SK-N-SH (cell line): Measurements from ENCODE around the gene PEX10. TPM values are rescaled to one million over a fixed set of nuclear protein-coding genes. Genes with fewer than 3 reads are reported as not detected.

Source experiments
- CTCF ChIA-PET: fragments of 300-600, 350-600 bp; formaldehyde crosslinking; extraction: SDS; loops from one replicate; lab custom pipeline; 2021; lab: Yijun Ruan, JAX
- POLR2A ChIA-PET: fragments of 350-600 bp; sonication (Branson Sonifier 250); formaldehyde crosslinking; extraction: SDS; loops from one replicate; lab custom pipeline; 2020; ENCODE audit warnings: antibody characterized with exemption, inconsistent platforms; lab: Yijun Ruan, JAX
- DNase-seq: peaks from one replicate; pipeline ENCODE4 v3.0.0; 2012
- H2AFZ ChIP-seq: fragments of 200-600 bp; sonication (generic); 2 replicates; pipeline ENCODE4 v1.8.1; 2016; ENCODE audit warnings: antibody characterized with exemption, mild to moderate bottlenecking, low read depth
- H3F3A ChIP-seq: fragments of 200-600 bp; sonication (generic); replicated peaks from 2 replicates; pipeline ENCODE3; 2016; ENCODE audit warnings: antibody characterized with exemption, mild to moderate bottlenecking; ENCODE audit not compliant: insufficient read depth
- H3K27ac ChIP-seq, 2 experiments: fragments of 200-500 bp in 1 of 2; fragments of 200-600 bp in 1 of 2; sonication (Bioruptor generic) in 1 of 2; sonication (generic), shearing (Covaris generic) in 1 of 2; 2 replicates each; pipeline versions ENCODE4 v1.5.1 to v1.6.1; 2014 to 2016; ENCODE audit warnings: low read depth in 2 of 2, inconsistent platforms in 1 of 2, low read length in 1 of 2, mild to moderate bottlenecking in 1 of 2, mixed read lengths in 1 of 2
- H3K27me3 ChIP-seq: fragments of 200-600 bp; sonication (generic), shearing (Covaris generic); 2 replicates; pipeline ENCODE4 v1.6.1; 2016; ENCODE audit warnings: mixed run types; ENCODE audit not compliant: insufficient read depth
- H3K36me3 ChIP-seq, 2 experiments: fragments of 200-500 bp in 1 of 2; fragments of 200-600 bp in 1 of 2; sonication (Bioruptor generic) in 1 of 2; sonication (generic) in 1 of 2; replicated peaks in 1 of 2; 2 replicates each; pipeline versions ENCODE3 to v1.5.1; 2014 to 2016; ENCODE audit warnings: low read length in 1 of 2, mild to moderate bottlenecking in 1 of 2; ENCODE audit not compliant: insufficient read depth in 2 of 2, control insufficient read depth in 1 of 2
- H3K4me1 ChIP-seq, 2 experiments: fragments of 200-500 bp in 1 of 2; fragments of 200-600 bp in 1 of 2; sonication (Bioruptor generic) in 1 of 2; sonication (generic), shearing (Covaris generic) in 1 of 2; 2 replicates each; pipeline versions ENCODE4 v1.5.1 to v1.6.1; 2014 to 2016; ENCODE audit warnings: low read depth in 1 of 2, low read length in 1 of 2, mixed run types in 1 of 2; ENCODE audit not compliant: insufficient read depth in 2 of 2, control insufficient read depth in 1 of 2
- H3K4me2 ChIP-seq: fragments of 200-600 bp; sonication (generic), shearing (Covaris generic); 2 replicates; pipeline ENCODE4 v1.6.1; 2017; ENCODE audit warnings: mixed run types
- H3K4me3 ChIP-seq, 2 experiments: fragments of 200-500 bp in 1 of 2; fragments of 200-600 bp in 1 of 2; sonication (Bioruptor generic) in 1 of 2; sonication (generic), shearing (Covaris generic) in 1 of 2; 2 replicates each; pipeline versions ENCODE4 v1.5.1 to v1.8.1; 2014 to 2016; ENCODE audit warnings: low read depth in 2 of 2, inconsistent platforms in 1 of 2, low read length in 1 of 2, mild to moderate bottlenecking in 1 of 2, mixed read lengths in 1 of 2, moderate library complexity in 1 of 2
- H3K79me2 ChIP-seq: fragments of 200-600 bp; sonication (generic); 2 replicates; pipeline ENCODE4 v1.8.1; 2017; ENCODE audit warnings: mild to moderate bottlenecking; ENCODE audit not compliant: insufficient read depth
- H3K9ac ChIP-seq: fragments of 200-600 bp; sonication (generic); 2 replicates; pipeline ENCODE4 v1.6.1; 2017; ENCODE audit warnings: mixed run types
- H3K9me2 ChIP-seq: fragments of 200-600 bp; sonication (generic); 2 replicates; pipeline ENCODE4 v1.6.1; 2017; ENCODE audit warnings: mixed run types
- H3K9me3 ChIP-seq: fragments of 200-600 bp; sonication (generic); 2 replicates; pipeline ENCODE4 v1.6.1; 2017; ENCODE audit warnings: mixed run types, mild to moderate bottlenecking, moderate library complexity
- H4K20me1 ChIP-seq: fragments of 200-600 bp; sonication (generic); 2 replicates; pipeline ENCODE4 v1.6.1; 2017; ENCODE audit warnings: mild to moderate bottlenecking, mixed run types; ENCODE audit not compliant: insufficient read depth
- CHD2 ChIP-seq: fragments of 150-350 bp; IDR thresholded peaks from 2 replicates; pipeline ENCODE4 v1.6.1; 2018; ENCODE audit warnings: low read length; ENCODE audit not compliant: partially characterized antibody
- ELF1 ChIP-seq: IDR thresholded peaks from 2 replicates; pipeline ENCODE4 v1.4.0; 2012
- FOXJ3 ChIP-seq: sonication (generic); formaldehyde crosslinking; IDR thresholded peaks from 2 replicates; pipeline ENCODE4 v1.5.1; 2020; ENCODE audit warnings: mild to moderate bottlenecking, missing genetic modification reagents
- JUND ChIP-seq: IDR thresholded peaks from 2 replicates; pipeline ENCODE4 v1.4.0; 2012
- MAX ChIP-seq: IDR thresholded peaks from 2 replicates; pipeline ENCODE4 v1.4.0; 2012; ENCODE audit warnings: low read depth
- RAD21 ChIP-seq: IDR thresholded peaks from 2 replicates; pipeline ENCODE4 v1.6.1; 2012; ENCODE audit warnings: mild to moderate bottlenecking, low read length
- RXRA ChIP-seq: IDR thresholded peaks from 2 replicates; pipeline ENCODE4 v1.4.0; 2012; ENCODE audit warnings: low read depth, mild to moderate bottlenecking, borderline replicate concordance
- TAF1 ChIP-seq: IDR thresholded peaks from 2 replicates; pipeline ENCODE4 v1.6.1; 2012; ENCODE audit warnings: low read depth, mild to moderate bottlenecking, low read length, moderate library complexity, borderline replicate concordance
- TCF12 ChIP-seq: IDR thresholded peaks from 2 replicates; pipeline ENCODE4 v1.4.0; 2012
- YY1 ChIP-seq: IDR thresholded peaks from 2 replicates; pipeline ENCODE4 v1.4.0; 2012; ENCODE audit warnings: low read depth, mild to moderate bottlenecking
- ZBTB33 ChIP-seq: IDR thresholded peaks from 2 replicates; pipeline ENCODE4 v1.4.0; 2012; ENCODE audit warnings: low read depth, borderline replicate concordance
- WGBS: methylation state at CpG from one replicate; pipeline ENCODE4 v1.1.6; 2017; ENCODE audit warnings: low lambda C conversion rate; 5-methylcytosine and 5-hydroxymethylcytosine counted together
- polyA plus RNA-seq, 3 experiments: library from polyadenylated mRNA; depleted of rRNA; stranded (reverse); fragments of >200 nt; gene quantifications; 2 replicates each; pipeline ENCODE4 v1.2.3, GENCODE V29; 2012

PEX10 gene
- polyA plus RNA-seq, 1 of the 3 experiments (the other 2 are of a cell fraction), result 28.6 TPM

GRCh38 chr1:2376261-2376741 lies 36.1 kb downstream of the PEX10 start:
- no peaks in the 10 kb centered on the region for H3F3A ChIP-seq
- H3K4me2 ChIP-seq, result no peak overlapping the region
- no peaks in the 10 kb centered on the region for H3K79me2 ChIP-seq
- no peak for DNase-seq
- H3K4me1 ChIP-seq, result peaks cover 0 to 2% of the 10 kb centered on the region in 2 experiments; a peak in 1 of 4 replicates
- no peak overlapping the region for H3K9ac ChIP-seq
- H4K20me1 ChIP-seq, result no peaks in the 10 kb centered on the region
- H2AFZ ChIP-seq, result no peak overlapping the region
- no peaks in the 10 kb centered on the region for H3K27me3 ChIP-seq
- no peak overlapping the region for H3K4me3 ChIP-seq
- TF ChIP-seq ZBTB33 (no peak), TAF1 (no peak), RXRA (no peak)
- H3K36me3 ChIP-seq, result no peaks in the 10 kb centered on the region
- no peaks in the 10 kb centered on the region for H3K9me2 ChIP-seq
- 84% methylated on average over 10 of the region's 23 CpGs for WGBS
- H3K27ac ChIP-seq, result no peak overlapping the region
- ChIA-PET POLR2A (interaction anchor here (1.4 kb wide), 1 partner anchor 15 kb away, joined by 3 read pairs; the partner anchor contains the start of genes MORN1 and RER1), CTCF (interaction anchor here (1.6 to 10.7 kb wide), 2 partner anchors 15 to 177 kb away, joined by 8 to 292 read pairs; partner anchors contain the start of genes FAAP20, MORN1 and RER1)
- H3K9me3 ChIP-seq, result no peaks in the 10 kb centered on the region

- no peaks in the 10 kb centered on the region for H4K20me1 ChIP-seq
- POLR2A ChIA-PET, result interaction anchor here (0.6 to 1.4 kb wide), 2 partner anchors 15 to 110 kb away, joined by 3 to 7 read pairs; partner anchors contain the start of genes MORN1 and RER1
- 87% methylated on average over 5 of the region's 7 CpGs for WGBS
- CTCF ChIA-PET, result interaction anchor here (1.3 to 10.7 kb wide), 3 partner anchors 16 to 176 kb away, joined by 5 to 292 read pairs (median 8); partner anchors contain the start of genes FAAP20, MORN1 and RER1
- no peak overlapping the region for H2AFZ ChIP-seq
- H3K4me1 ChIP-seq, result no peaks in the 10 kb centered on the region
- no peak for TF ChIP-seq TAF1
- no peak for TF ChIP-seq TCF12
- no peak for TF ChIP-seq MAX
- no peak for TF ChIP-seq FOXJ3 (CRISPR knock-in tag)
- no peak for TF ChIP-seq ELF1
- no peak for TF ChIP-seq JUND
- no peak for TF ChIP-seq CHD2
- no peak for TF ChIP-seq RXRA
- TF ChIP-seq RAD21, result no peak
- no peak for TF ChIP-seq YY1
- TF ChIP-seq ZBTB33, result no peak
- TF ChIP-seq, all 33 proteins: peak for 0
- no peak overlapping the region for H3K9ac ChIP-seq
- H3K9me3 ChIP-seq, result no peaks in the 10 kb centered on the region
- no peaks in the 10 kb centered on the region for H3K27me3 ChIP-seq
- no peaks in the 10 kb centered on the region for H3K9me2 ChIP-seq
- no peak overlapping the region for H3K27ac ChIP-seq
- H3K36me3 ChIP-seq, result no peaks in the 10 kb centered on the region
- no peaks in the 10 kb centered on the region for H3K79me2 ChIP-seq
- H3F3A ChIP-seq, result no peaks in the 10 kb centered on the region
- no peak overlapping the region for H3K4me2 ChIP-seq
- no peak overlapping the region for H3K4me3 ChIP-seq
- DNase-seq, result no peak
Measured at GRCh38 chr1:2375923-2376260, 36.5 kb downstream of the PEX10 start.
